OCI-LY1 (cell line): Measurements from ENCODE around the gene ANKDD1B.

Experiments
- H2AFZ ChIP-seq: fragments of 200-600 bp; sonication (generic), shearing (Covaris generic); 2 replicates; pipeline ENCODE4 v1.6.0; 2014; ENCODE audit warnings: antibody characterized with exemption, mild to moderate bottlenecking, low read length
- H3F3A ChIP-seq: fragments of 200-600 bp; sonication (generic), shearing (Covaris generic); 2 replicates; pipeline ENCODE4 v1.6.0; 2014; ENCODE audit warnings: mild to moderate bottlenecking, antibody characterized with exemption, low read length, moderate library complexity; ENCODE audit not compliant: insufficient read depth
- H3K27ac ChIP-seq: fragments of 200-600 bp; sonication (generic); 2 replicates; pipeline ENCODE4 v1.5.1; 2014; ENCODE audit warnings: low read length, mixed run types, mild to moderate bottlenecking, low read depth; ENCODE audit not compliant: poor library complexity, severe bottlenecking
- H3K27me3 ChIP-seq: fragments of 200-600 bp; sonication (generic); 2 replicates; pipeline ENCODE4 v1.6.0; 2014; ENCODE audit warnings: antibody characterized with exemption, mild to moderate bottlenecking, low read length, moderate library complexity; ENCODE audit not compliant: insufficient read depth
- H3K36me3 ChIP-seq: fragments of 200-600 bp; sonication (generic); 2 replicates; pipeline ENCODE4 v1.6.1; 2014; ENCODE audit warnings: mild to moderate bottlenecking, antibody characterized with exemption, low read length, moderate library complexity, mixed read lengths; ENCODE audit not compliant: insufficient read depth
- H3K4me1 ChIP-seq: fragments of 200-600 bp; sonication (generic); 2 replicates; pipeline ENCODE4 v1.5.1; 2014; ENCODE audit warnings: mild to moderate bottlenecking, low read length, moderate library complexity; ENCODE audit not compliant: insufficient read depth, severe bottlenecking
- H3K4me2 ChIP-seq: fragments of 200-600 bp; sonication (generic), shearing (Covaris generic); 2 replicates; pipeline ENCODE4 v1.6.1; 2014; ENCODE audit warnings: low read length
- H3K4me3 ChIP-seq: fragments of 200-600 bp; sonication (generic); 2 replicates; pipeline ENCODE4 v1.5.1; 2014; ENCODE audit warnings: low read length, low read depth, mild to moderate bottlenecking, mixed read lengths; ENCODE audit not compliant: poor library complexity, severe bottlenecking
- H3K79me2 ChIP-seq: fragments of 200-600 bp; shearing (Covaris generic); 2 replicates; pipeline ENCODE4 v1.6.1; 2016; ENCODE audit warnings: mixed run types, low read length, mixed read lengths; ENCODE audit not compliant: insufficient read depth
- H3K9ac ChIP-seq: fragments of 200-600 bp; sonication (generic), shearing (Covaris generic); 2 replicates; pipeline ENCODE4 v1.6.1; 2014; ENCODE audit warnings: mild to moderate bottlenecking, low read length, mixed read lengths
- H3K9me2 ChIP-seq: fragments of 200-600 bp; sonication (generic), shearing (Covaris generic); 2 replicates; pipeline ENCODE4 v1.6.1; 2014; ENCODE audit warnings: low read depth, mild to moderate bottlenecking, low read length, mixed read lengths
- H3K9me3 ChIP-seq: fragments of 200-600 bp; shearing (Covaris generic); 2 replicates; pipeline ENCODE4 v1.6.1; 2014; ENCODE audit warnings: low read length, mixed read lengths
- H4K20me1 ChIP-seq: fragments of 200-600 bp; sonication (generic), shearing (Covaris generic); 2 replicates; pipeline ENCODE4 v1.6.0; 2016; ENCODE audit warnings: mild to moderate bottlenecking, low read length; ENCODE audit not compliant: insufficient read depth
- CTCF ChIP-seq: fragments of 200-600 bp; sonication (generic), shearing (Covaris generic); IDR thresholded peaks from 2 replicates; pipeline ENCODE4 v1.5.1; 2017; ENCODE audit warnings: mild to moderate bottlenecking, antibody characterized with exemption, low read length, moderate library complexity, mixed read lengths
- EZH2 ChIP-seq: fragments of 200-600 bp; sonication (generic), shearing (Covaris generic); IDR thresholded peaks from 2 replicates; pipeline ENCODE4 v1.8.0; 2017; ENCODE audit warnings: borderline replicate concordance, mixed run types, mild to moderate bottlenecking, antibody characterized with exemption, low read length, moderate library complexity, mixed read lengths

ANKDD1B gene

GRCh38 chr5:75648712-75649111, 37.5 kb downstream of the ANKDD1B start:
- Histone ChIP-seq H3K79me2 (no peaks in the 10 kb centered on the region), H3K4me2 (no peak overlapping the region), H3K27me3 (no peaks in the 10 kb centered on the region), H3K9ac (no peak overlapping the region), H3K4me1 (no peaks in the 10 kb centered on the region), H4K20me1 (no peaks in the 10 kb centered on the region), H3K4me3 (no peak overlapping the region), H3K9me2 (no peaks in the 10 kb centered on the region), H2AFZ (no peak overlapping the region), H3K9me3 (no peaks in the 10 kb centered on the region), H3K36me3 (no peaks in the 10 kb centered on the region), H3F3A (no peaks in the 10 kb centered on the region), H3K27ac (no peak overlapping the region)
- no peak for TF ChIP-seq EZH2
- no peak for TF ChIP-seq CTCF

GRCh38 chr5:75651575-75652238, 40.5 kb downstream of the ANKDD1B start:
- Histone ChIP-seq H3K36me3 (no peaks in the 10 kb centered on the region), H3K27me3 (no peaks in the 10 kb centered on the region), H3K9ac (no peak overlapping the region), H3K4me2 (no peak overlapping the region), H3K79me2 (no peaks in the 10 kb centered on the region), H2AFZ (no peak overlapping the region), H3F3A (no peaks in the 10 kb centered on the region), H3K4me3 (no peak overlapping the region), H3K27ac (no peak overlapping the region), H3K9me3 (no peaks in the 10 kb centered on the region), H4K20me1 (no peaks in the 10 kb centered on the region), H3K4me1 (no peaks in the 10 kb centered on the region), H3K9me2 (no peaks in the 10 kb centered on the region)
- TF ChIP-seq CTCF (no peak), EZH2 (no peak)

- no peaks in the 10 kb centered on the region for H3K27me3 ChIP-seq
- H3K9me2 ChIP-seq: no peaks in the 10 kb centered on the region
- no peak overlapping the region for H2AFZ ChIP-seq
- no peak overlapping the region for H3K4me2 ChIP-seq
- no peaks in the 10 kb centered on the region for H3F3A ChIP-seq
- H3K4me1 ChIP-seq: no peaks in the 10 kb centered on the region
- H3K9me3 ChIP-seq: no peaks in the 10 kb centered on the region
- no peaks in the 10 kb centered on the region for H3K79me2 ChIP-seq
- no peak overlapping the region for H3K9ac ChIP-seq
- no peak overlapping the region for H3K27ac ChIP-seq
- H4K20me1 ChIP-seq: no peaks in the 10 kb centered on the region
- H3K36me3 ChIP-seq: no peaks in the 10 kb centered on the region
- TF ChIP-seq CTCF (no peak), EZH2 (no peak)
- no peak overlapping the region for H3K4me3 ChIP-seq
These were observed 42.3 kb downstream of the ANKDD1B start for GRCh38 chr5:75653521-75653920.
